Measurements from ENCODE around the gene PPP4R2. TPM values are rescaled to one million over a fixed set of nuclear protein-coding genes. Genes with fewer than 3 reads are reported as not detected.

PPP4R2 gene
- total and polyA plus RNA-seq, 2 donors (not counting 1 experiment from before 2014, with no cell fraction given), result 9.8 to 57.5 TPM

- H3K27me3 ChIP-seq (replicated peaks in 1 of 4; ENCODE audit: control extremely low read depth in 1 of 4, control insufficient read depth in 3 of 4, insufficient read depth in 4 of 4, low read length in 3 of 4), result peaks cover 0 to 4% (median 0%) of the 10 kb centered on the region in 4 experiments
- H3K4me2 ChIP-seq (replicated peaks; ENCODE audit: low read depth, low read length, poor library complexity, severe bottlenecking), result no peak overlapping the region
- no peak overlapping the region for H2AFZ ChIP-seq (ENCODE audit: insufficient read depth, low read depth, low read length, poor library complexity, severe bottlenecking)
- H3K9ac ChIP-seq (ENCODE audit: low read length), result no peak overlapping the region
- TF ChIP-seq CTCF (IDR thresholded peaks at IDR 0.05) (no peak), EZH2 (IDR thresholded peaks at IDR 0.05; ENCODE audit: borderline replicate concordance, insufficient read depth, low read depth, low read length, poor library complexity, severe bottlenecking) (no peak)
- no peak overlapping the region for H3K4me3 ChIP-seq (ENCODE audit: control extremely low read depth in 1 of 5, extremely low read depth in 1 of 5, insufficient read depth in 1 of 5, low read depth in 2 of 5, low read length in 4 of 5)
- intact Hi-C loops (cut with micrococcal nuclease), result no loop called here
- no peak overlapping the region for H3K27ac Mint-ChIP-seq
- H3K27me3 Mint-ChIP-seq, result peaks cover 15% of the 10 kb centered on the region
- WGBS (ENCODE audit: insufficient coverage), result 90% methylated on average over 6 of the region's 8 CpGs
- H3K4me1 ChIP-seq (ENCODE audit: control insufficient read depth in 2 of 2, insufficient read depth in 2 of 2, low read length in 2 of 2), result peaks cover 0 to 3% of the 10 kb centered on the region in 2 donors
- H3K9me3 ChIP-seq (ENCODE audit: control extremely low read depth in 1 of 3, control insufficient read depth in 2 of 3, insufficient read depth in 1 of 3, low read length in 2 of 3), result no peaks in the 10 kb centered on the region
- ChIA-PET POLR2A (no interaction called here), CTCF (no interaction called here)
- no peaks in the 10 kb centered on the region for H3K9me3 Mint-ChIP-seq (ENCODE audit: insufficient read depth)
- no peaks in the 10 kb centered on the region for H3K79me2 ChIP-seq (ENCODE audit: control insufficient read depth, insufficient read depth, low read length)
- H3K27ac ChIP-seq (ENCODE audit: low read length in 2 of 2), result no peak overlapping the region
- no peaks in the 10 kb centered on the region for H4K20me1 ChIP-seq (ENCODE audit: control insufficient read depth, insufficient read depth, low read length, poor library complexity, severe bottlenecking)
- H3K4me3 Mint-ChIP-seq, result no peak overlapping the region
- no peak for ATAC-seq (ENCODE audit: low read depth)
- DNase-seq, result no peak
- H3K36me3 ChIP-seq (replicated peaks in 1 of 2; ENCODE audit: control extremely low read depth in 1 of 2, control insufficient read depth in 1 of 2, extremely low read depth in 1 of 2, insufficient read depth in 2 of 2, low read length in 1 of 2), result no peaks in the 10 kb centered on the region
- peaks cover 9% of the 10 kb centered on the region for H3K4me1 Mint-ChIP-seq
Measured at GRCh38 chr3:72950372-72950771, 46.2 kb upstream of the PPP4R2 start.

GRCh38 chr3:72950801-72951200, 45.8 kb upstream of the PPP4R2 start:
- Mint-ChIP-seq H3K27ac (no peak overlapping the region), H3K27me3 (peaks cover 16% of the 10 kb centered on the region), H3K4me1 (peaks cover 9% of the 10 kb centered on the region), H3K4me3 (no peak overlapping the region), H3K9me3 (ENCODE audit: insufficient read depth) (no peaks in the 10 kb centered on the region)
- Histone ChIP-seq H3K9me3 (ENCODE audit: control extremely low read depth in 1 of 3, control insufficient read depth in 2 of 3, insufficient read depth in 1 of 3, low read length in 2 of 3) (no peaks in the 10 kb centered on the region), H2AFZ (ENCODE audit: insufficient read depth, low read depth, low read length, poor library complexity, severe bottlenecking) (no peak overlapping the region), H3K79me2 (ENCODE audit: control insufficient read depth, insufficient read depth, low read length) (no peaks in the 10 kb centered on the region), H3K27ac (ENCODE audit: low read length in 2 of 2) (no peak overlapping the region), H3K9ac (ENCODE audit: low read length) (no peak overlapping the region), H3K4me3 (ENCODE audit: control extremely low read depth in 1 of 5, extremely low read depth in 1 of 5, insufficient read depth in 1 of 5, low read depth in 2 of 5, low read length in 4 of 5) (no peak overlapping the region), H3K4me2 (replicated peaks; ENCODE audit: low read depth, low read length, poor library complexity, severe bottlenecking) (no peak overlapping the region), H3K36me3 (replicated peaks in 1 of 2; ENCODE audit: control extremely low read depth in 1 of 2, control insufficient read depth in 1 of 2, extremely low read depth in 1 of 2, insufficient read depth in 2 of 2, low read length in 1 of 2) (no peaks in the 10 kb centered on the region), H4K20me1 (ENCODE audit: control insufficient read depth, insufficient read depth, low read length, poor library complexity, severe bottlenecking) (no peaks in the 10 kb centered on the region), H3K27me3 (replicated peaks in 1 of 4; ENCODE audit: control extremely low read depth in 1 of 4, control insufficient read depth in 3 of 4, insufficient read depth in 4 of 4, low read length in 3 of 4) (peaks cover 0 to 4% (median 0%) of the 10 kb centered on the region in 4 experiments), H3K4me1 (ENCODE audit: control insufficient read depth in 2 of 2, insufficient read depth in 2 of 2, low read length in 2 of 2) (peaks cover 0 to 3% of the 10 kb centered on the region in 2 donors)
- WGBS (ENCODE audit: insufficient coverage), result no CpG with 5 or more reads among the region's 4 CpGs
- ATAC-seq (ENCODE audit: low read depth) (no peak), DNase-seq (no peak)
- intact Hi-C loops (cut with micrococcal nuclease), result no loop called here
- ChIA-PET POLR2A (no interaction called here), CTCF (no interaction called here)
- TF ChIP-seq EZH2 (IDR thresholded peaks at IDR 0.05; ENCODE audit: borderline replicate concordance, insufficient read depth, low read depth, low read length, poor library complexity, severe bottlenecking) (no peak), CTCF (IDR thresholded peaks at IDR 0.05) (no peak)
